GM12891 (cell line): ENCODE results near the gene ABCA13.

Experiments used
- POLR2A ChIP-seq: IDR thresholded peaks from 2 replicates; pipeline ENCODE4 v1.6.1; 2011; ENCODE audit warnings: low read depth, low read length, control low read depth
- POLR2AphosphoS5 ChIP-seq: IDR thresholded peaks from 2 replicates; pipeline ENCODE4 v1.6.1; 2011; ENCODE audit warnings: low read depth, low read length, control low read depth
- SPI1 ChIP-seq: IDR thresholded peaks from 2 replicates; pipeline ENCODE4 v1.6.1; 2011; ENCODE audit warnings: low read depth, low read length, control low read depth
- TAF1 ChIP-seq: IDR thresholded peaks from 2 replicates; pipeline ENCODE4 v1.6.1; 2011; ENCODE audit warnings: low read depth, low read length, control low read depth

GRCh38 chr7:48419401-48419800 is 248.1 kb downstream of the ABCA13 start:
- TF ChIP-seq POLR2A (no peak), POLR2AphosphoS5 (no peak), TAF1 (no peak), SPI1 (no peak)
